HepG2 (cell line): Measurements from ENCODE around the gene P3H4. TPM values are rescaled to one million over a fixed set of nuclear protein-coding genes. Genes with fewer than 3 reads are reported as not detected.

Experiments used
- BRF2 ChIP-seq: sonication (generic); formaldehyde crosslinking; IDR thresholded peaks from 2 replicates; pipeline ENCODE4 v1.8.1; 2022; ENCODE audit warnings: mild to moderate bottlenecking, missing genetic modification reagents
- CBX5 ChIP-seq: sonication (generic); formaldehyde crosslinking; IDR thresholded peaks from 2 replicates; pipeline ENCODE4 v1.4.0; 2020; ENCODE audit warnings: missing genetic modification reagents, borderline replicate concordance
- CENPT ChIP-seq: sonication (generic); formaldehyde crosslinking; IDR thresholded peaks from 2 replicates; pipeline ENCODE4 v1.8.0; 2022; ENCODE audit warnings: low read depth, mild to moderate bottlenecking, moderate library complexity, missing genetic modification reagents
- DNMT1 ChIP-seq: sonication (generic); formaldehyde crosslinking; IDR thresholded peaks from 2 replicates; pipeline ENCODE4 v1.5.1; 2020; ENCODE audit warnings: mild to moderate bottlenecking, missing genetic modification reagents
- ETV6 ChIP-seq: sonication (generic); formaldehyde crosslinking; conservative IDR thresholded peaks from 2 replicates; pipeline ENCODE4 v1.4.0; 2020; ENCODE audit warnings: missing genetic modification reagents
- GATA4 ChIP-seq: sonication (generic); IDR thresholded peaks from 2 replicates; pipeline ENCODE4 v1.6.1; 2016; ENCODE audit warnings: antibody characterized with exemption, low read depth, borderline replicate concordance
- GTF3A ChIP-seq: sonication (generic); formaldehyde crosslinking; conservative IDR thresholded peaks from 2 replicates; pipeline ENCODE4 v1.4.0; 2020; ENCODE audit warnings: mild to moderate bottlenecking, missing genetic modification reagents
- HBP1 ChIP-seq: IDR thresholded peaks from 2 replicates; pipeline ENCODE4 v1.6.1; 2016; ENCODE audit warnings: low read depth, control low read depth
- IRF9 ChIP-seq: sonication (generic); formaldehyde crosslinking; IDR thresholded peaks from 2 replicates; pipeline ENCODE4 v1.8.0; 2022; ENCODE audit warnings: missing genetic modification reagents, mild to moderate bottlenecking, borderline replicate concordance
- KLF11 ChIP-seq: IDR thresholded peaks from 2 replicates; pipeline ENCODE4 v1.6.1; 2016; ENCODE audit warnings: missing compliant biosample characterization
- KLF9 ChIP-seq: IDR thresholded peaks from 2 replicates; pipeline ENCODE4 v1.6.1; 2016; ENCODE audit warnings: low read depth
- MXD1 ChIP-seq: sonication (generic); formaldehyde crosslinking; IDR thresholded peaks from 2 replicates; pipeline ENCODE4 v1.4.0; 2020; ENCODE audit warnings: mild to moderate bottlenecking, missing genetic modification reagents
- SAP130 ChIP-seq: IDR thresholded peaks from 2 replicates; pipeline ENCODE4 v1.6.1; 2016; ENCODE audit warnings: low read depth
- SNAI1 ChIP-seq: sonication (generic); formaldehyde crosslinking; IDR thresholded peaks from 2 replicates; pipeline ENCODE4 v1.5.0; 2020; ENCODE audit warnings: mild to moderate bottlenecking, missing genetic modification reagents, borderline replicate concordance
- TEAD3 ChIP-seq: optimal IDR thresholded peaks from 2 replicates; pipeline ENCODE3; 2016; ENCODE audit warnings: borderline replicate concordance
- TOPORS ChIP-seq: sonication (generic); formaldehyde crosslinking; IDR thresholded peaks from 2 replicates; pipeline ENCODE4 v1.8.0; 2023; ENCODE audit warnings: mild to moderate bottlenecking, missing genetic modification reagents
- ZNF234 ChIP-seq: sonication (generic); formaldehyde crosslinking; conservative IDR thresholded peaks from 2 replicates; pipeline ENCODE4 v1.5.1; 2020; ENCODE audit warnings: mild to moderate bottlenecking, missing genetic modification reagents
- ZNF276 ChIP-seq: sonication (generic); formaldehyde crosslinking; IDR thresholded peaks from 2 replicates; pipeline ENCODE4 v1.4.0; 2020; ENCODE audit warnings: mild to moderate bottlenecking, low read depth, missing genetic modification reagents
- ZNF580 ChIP-seq: IDR thresholded peaks from 2 replicates; pipeline ENCODE4 v1.6.1; 2016; ENCODE audit warnings: low read depth, borderline replicate concordance
- ZNF720 ChIP-seq: sonication (generic); formaldehyde crosslinking; IDR thresholded peaks from 2 replicates; pipeline ENCODE4 v1.4.0; 2020; ENCODE audit warnings: missing genetic modification reagents
- ZNF724P ChIP-seq: sonication (generic); formaldehyde crosslinking; IDR thresholded peaks from 2 replicates; pipeline ENCODE4 v1.8.0; 2022; ENCODE audit warnings: missing genetic modification reagents, borderline replicate concordance
- ZNF781 ChIP-seq: sonication (generic); formaldehyde crosslinking; IDR thresholded peaks from 2 replicates; pipeline ENCODE4 v1.5.1; 2020; ENCODE audit warnings: borderline replicate concordance, mild to moderate bottlenecking, missing genetic modification reagents; ENCODE audit errors: not compliant biosample characterization
- polyA plus RNA-seq, 8 experiments: library from polyadenylated mRNA; depleted of rRNA in 3 of 8; stranded (reverse) in 7 of 8; unstranded in 1 of 8; fragments of >200 nt; fragmentation: Illumina TruSeq in 4 of 8; extraction: Trizol in 4 of 8; gene quantifications; 2 replicates each; pipeline versions ENCODE4 v1.2.1 to v1.2.3, GENCODE V29; 2011 to 2016; ENCODE audit warnings: low read depth in 4 of 8, missing spikeins in 1 of 8, mixed read lengths in 1 of 8; ENCODE audit not compliant: insufficient read depth in 1 of 8
- total RNA-seq, 5 experiments: library from RNA; depleted of rRNA; stranded (reverse); fragments of >200 nt; fragmentation: Illumina TruSeq; extraction: Trizol; gene quantifications; 2 replicates each; pipeline ENCODE4 v1.2.3, GENCODE V29; 2016; ENCODE audit warnings: low read depth in 1 of 5

Gene P3H4
- total and polyA plus RNA-seq, 2 of the 13 experiments (the other 11 are each of a cell fraction or from before 2014, with no cell fraction given), result 37.1 to 50.6 TPM

- no peak for TF ChIP-seq KLF9 (CRISPR knock-in tag)
- no peak for TF ChIP-seq ZNF781
- 0 out of 2 replicates have a peak, but pooled peaks have one; percentile 44 for TF ChIP-seq ZNF234 (CRISPR knock-in tag)
- peak; percentile 19; the same call in 1 of the 2 replicates for TF ChIP-seq GATA4
- no peak for TF ChIP-seq KLF11 (CRISPR knock-in tag)
- no peak for TF ChIP-seq GTF3A (CRISPR knock-in tag)
- TF ChIP-seq CBX5 (CRISPR knock-in tag), result no peak
- TF ChIP-seq HBP1 (CRISPR knock-in tag), result no peak
- TF ChIP-seq TEAD3 (CRISPR knock-in tag), result no peak
- TF ChIP-seq ZNF276 (CRISPR knock-in tag), result no peak
- peak; percentile 70 for TF ChIP-seq SAP130 (CRISPR knock-in tag)
- no peak for TF ChIP-seq ZNF724P (CRISPR knock-in tag)
- TF ChIP-seq BRF2 (CRISPR knock-in tag), result peak; percentile 56; the same call in 1 of the 2 replicates
- no peak for TF ChIP-seq ZNF580 (CRISPR knock-in tag)
- TF ChIP-seq MXD1 (CRISPR knock-in tag), result peak; percentile 84
- TF ChIP-seq CENPT, result no peak
- TF ChIP-seq ZNF720 (CRISPR knock-in tag), result no peak
- TF ChIP-seq IRF9, result peak; percentile 77; the same call in 1 of the 2 replicates
- no peak for TF ChIP-seq SNAI1 (CRISPR knock-in tag)
- 0 out of 2 replicates have a peak, but pooled peaks have one; percentile 47 for TF ChIP-seq TOPORS
- 0 out of 2 replicates have a peak, but pooled peaks have one; percentile 33 for TF ChIP-seq DNMT1 (CRISPR knock-in tag)
- TF ChIP-seq ETV6 (CRISPR knock-in tag), result peak; percentile 69; the same call in 1 of the 2 replicates
These were observed 24.2 kb upstream of the P3H4 start, which contains the start of gene NT5C3B (continued) for GRCh38 chr17:41835800-41836549.
